ENCODE results near the gene UBXN6.

UBXN6 gene, protein sequence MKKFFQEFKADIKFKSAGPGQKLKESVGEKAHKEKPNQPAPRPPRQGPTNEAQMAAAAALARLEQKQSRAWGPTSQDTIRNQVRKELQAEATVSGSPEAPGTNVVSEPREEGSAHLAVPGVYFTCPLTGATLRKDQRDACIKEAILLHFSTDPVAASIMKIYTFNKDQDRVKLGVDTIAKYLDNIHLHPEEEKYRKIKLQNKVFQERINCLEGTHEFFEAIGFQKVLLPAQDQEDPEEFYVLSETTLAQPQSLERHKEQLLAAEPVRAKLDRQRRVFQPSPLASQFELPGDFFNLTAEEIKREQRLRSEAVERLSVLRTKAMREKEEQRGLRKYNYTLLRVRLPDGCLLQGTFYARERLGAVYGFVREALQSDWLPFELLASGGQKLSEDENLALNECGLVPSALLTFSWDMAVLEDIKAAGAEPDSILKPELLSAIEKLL

DNA sequence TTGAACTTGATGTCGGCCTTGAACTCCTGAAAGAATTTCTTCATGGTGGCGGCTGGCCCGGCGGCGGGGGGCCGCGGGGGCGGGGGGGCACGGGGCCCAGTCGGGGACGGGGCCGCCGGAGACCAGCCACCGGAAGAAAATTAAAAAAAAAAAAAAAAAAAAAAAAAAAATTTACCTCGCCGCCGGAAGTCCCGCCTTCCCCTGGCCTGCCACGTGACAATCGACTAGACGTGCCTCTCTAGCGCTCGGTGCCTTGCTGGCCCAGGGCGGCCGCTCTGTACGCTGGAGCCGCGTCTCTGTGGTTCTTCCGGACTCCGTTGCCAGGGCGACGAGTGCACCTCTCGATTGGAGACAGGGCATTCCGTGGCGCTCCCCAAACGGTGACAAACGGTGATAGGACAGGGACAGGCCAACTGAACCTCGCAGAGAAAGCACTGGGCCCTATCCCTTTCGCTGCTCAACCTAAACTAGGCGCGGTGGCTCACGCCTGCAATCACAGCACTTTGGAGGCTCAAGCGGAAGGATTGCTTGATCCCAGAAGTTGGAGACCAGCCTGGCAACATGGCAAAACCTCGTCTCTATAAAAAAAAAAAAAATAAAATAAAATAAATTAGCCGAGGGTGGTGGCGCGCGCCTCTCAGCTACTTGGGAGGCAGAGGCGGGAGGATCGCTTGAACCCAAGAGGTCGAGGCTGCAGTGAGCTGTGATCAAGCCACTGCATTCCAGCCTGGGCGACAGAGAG is at the start of gene UBXN6:
TSS of gene UBXN6 (minus strand) at position 141 of the 742 bp plus-strand sequence. CDS start at position 44, 97 bp downstream.
- H3K4me3 ChIP-seq (ENCODE audit: low read depth, low read length): peak within 1 kb of the TSS; percentile 99
- peaks cover 18% of the 10 kb centered on the region for H3K4me1 ChIP-seq (ENCODE audit: control insufficient read depth, insufficient read depth, low read length, unreplicated experiment)
- no peaks in the 10 kb centered on the region for H3K27me3 ChIP-seq (ENCODE audit: insufficient read depth, low read length)
- peaks cover 25% of the 10 kb centered on the region for H3K79me2 ChIP-seq (ENCODE audit: control insufficient read depth, insufficient read depth, low read length, unreplicated experiment)
- H2AFZ ChIP-seq (ENCODE audit: low read length, unreplicated experiment): peak within 1 kb of the TSS; percentile 75
- H3K27ac ChIP-seq (ENCODE audit: low read depth, low read length): peak within 1 kb of the TSS; percentile 86
- no peaks in the 10 kb centered on the region for H3K36me3 ChIP-seq (ENCODE audit: insufficient read depth, low read length)

DNA sequence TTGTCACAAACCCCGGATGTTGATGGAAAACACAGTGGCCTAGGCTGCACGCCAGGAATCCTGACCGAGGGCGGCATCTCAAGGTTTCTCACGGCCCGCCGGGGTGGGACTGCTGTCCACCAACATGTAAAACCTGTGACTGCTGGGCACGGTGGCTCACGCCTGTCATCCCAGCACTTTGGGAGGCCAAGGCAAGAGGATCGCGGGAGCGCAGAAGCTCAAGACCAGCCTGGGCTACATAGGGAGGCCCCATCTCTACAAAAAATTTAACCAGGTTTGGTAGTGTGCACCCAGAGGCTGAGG is 49.5 kb upstream of the UBXN6 start:
- Histone ChIP-seq H3K27ac (ENCODE audit: low read depth, low read length) (no peak overlapping the region), H3K27me3 (ENCODE audit: insufficient read depth, low read length) (no peaks in the 10 kb centered on the region), H3K79me2 (ENCODE audit: control insufficient read depth, insufficient read depth, low read length, unreplicated experiment) (no peaks in the 10 kb centered on the region), H3K36me3 (ENCODE audit: insufficient read depth, low read length) (no peaks in the 10 kb centered on the region), H3K4me1 (ENCODE audit: control insufficient read depth, insufficient read depth, low read length, unreplicated experiment) (peaks cover 8% of the 10 kb centered on the region), H2AFZ (ENCODE audit: low read length, unreplicated experiment) (no peak overlapping the region), H3K4me3 (ENCODE audit: low read depth, low read length) (no peak overlapping the region)

DNA sequence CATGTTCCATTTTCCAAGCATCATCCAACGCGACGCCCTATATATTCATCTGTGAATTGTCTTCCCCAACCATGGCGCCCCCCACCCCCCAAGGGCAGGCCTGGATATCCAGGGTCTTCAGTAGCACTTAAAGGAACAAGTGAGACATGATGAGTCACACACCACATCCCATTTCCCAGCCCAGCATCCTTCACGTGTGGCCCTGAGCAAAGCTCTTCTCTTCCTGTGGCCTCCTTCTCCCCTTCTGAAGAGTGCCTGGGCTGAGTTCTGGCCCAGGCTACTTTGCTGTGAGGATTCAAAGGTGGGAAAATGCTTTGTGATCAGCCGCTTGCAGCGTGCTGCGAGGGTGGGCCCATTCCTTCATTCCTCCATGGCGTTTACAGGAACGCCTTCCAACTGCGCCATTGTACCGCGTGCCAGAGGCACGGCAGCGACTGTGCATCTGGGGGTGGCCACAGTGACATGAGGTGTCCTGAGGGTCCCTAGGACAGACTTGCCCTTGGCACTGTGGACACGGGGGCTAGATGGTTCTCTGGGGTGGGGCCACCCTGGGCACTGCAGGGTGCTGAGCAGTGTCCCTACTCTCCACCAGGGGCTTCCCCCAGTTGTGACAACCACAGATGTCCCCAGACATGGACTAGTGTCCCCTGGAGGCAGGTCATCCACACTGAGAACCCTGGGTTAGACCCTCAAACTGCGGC is 49.0 kb upstream of the UBXN6 start:
- Histone ChIP-seq H2AFZ (ENCODE audit: low read length, unreplicated experiment) (no peak overlapping the region), H3K4me1 (ENCODE audit: control insufficient read depth, insufficient read depth, low read length, unreplicated experiment) (peaks cover 8% of the 10 kb centered on the region), H3K27ac (ENCODE audit: low read depth, low read length) (peak overlapping the region; percentile 26; the same call in 1 of the 2 replicates), H3K4me3 (ENCODE audit: low read depth, low read length) (no peak overlapping the region), H3K27me3 (ENCODE audit: insufficient read depth, low read length) (no peaks in the 10 kb centered on the region), H3K36me3 (ENCODE audit: insufficient read depth, low read length) (no peaks in the 10 kb centered on the region), H3K79me2 (ENCODE audit: control insufficient read depth, insufficient read depth, low read length, unreplicated experiment) (no peaks in the 10 kb centered on the region)

DNA sequence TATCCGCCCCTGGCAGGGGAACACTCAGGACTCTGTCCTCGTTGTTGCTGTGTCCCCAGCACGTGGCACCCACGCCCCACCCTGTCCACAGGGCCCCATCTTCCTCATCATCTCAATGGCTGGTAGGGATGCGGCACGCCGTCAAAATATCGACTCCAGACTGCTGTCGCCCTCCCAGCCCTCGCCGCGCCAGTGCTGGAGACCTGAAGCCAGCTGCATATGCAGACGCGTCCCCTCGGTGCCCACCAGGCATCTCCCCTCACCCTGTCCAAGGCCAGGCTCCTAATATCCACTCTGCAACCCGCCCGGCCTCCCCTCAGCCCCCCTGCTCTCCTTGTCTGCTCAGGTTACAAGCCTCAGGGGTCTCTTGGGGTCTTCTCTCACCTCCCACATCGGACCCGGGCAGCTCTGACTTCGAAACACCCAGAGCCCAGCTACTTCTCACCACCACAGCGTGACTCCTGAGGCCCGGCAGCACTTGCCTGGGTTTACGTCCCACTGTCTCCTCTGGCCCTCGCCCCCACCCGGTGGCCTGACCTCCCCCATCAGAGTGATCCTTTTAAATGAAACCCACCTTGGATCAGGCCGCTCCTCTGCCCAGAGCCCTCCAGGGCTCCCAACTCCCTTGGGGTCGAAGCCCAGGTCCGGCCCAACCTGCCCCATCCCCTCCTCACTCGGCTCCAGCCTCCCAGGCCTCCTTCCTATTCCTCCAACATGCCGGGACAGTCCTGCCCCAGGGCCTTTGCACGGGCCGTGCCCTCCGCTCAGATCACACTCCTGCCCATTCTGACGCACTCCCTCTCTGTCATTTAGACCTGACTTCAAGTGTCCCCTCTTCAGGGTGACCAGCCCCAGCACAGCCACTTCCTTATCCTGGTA is 48.2 kb upstream of the UBXN6 start:
- H3K4me1 ChIP-seq (ENCODE audit: control insufficient read depth, insufficient read depth, low read length, unreplicated experiment): peaks cover 8% of the 10 kb centered on the region

DNA sequence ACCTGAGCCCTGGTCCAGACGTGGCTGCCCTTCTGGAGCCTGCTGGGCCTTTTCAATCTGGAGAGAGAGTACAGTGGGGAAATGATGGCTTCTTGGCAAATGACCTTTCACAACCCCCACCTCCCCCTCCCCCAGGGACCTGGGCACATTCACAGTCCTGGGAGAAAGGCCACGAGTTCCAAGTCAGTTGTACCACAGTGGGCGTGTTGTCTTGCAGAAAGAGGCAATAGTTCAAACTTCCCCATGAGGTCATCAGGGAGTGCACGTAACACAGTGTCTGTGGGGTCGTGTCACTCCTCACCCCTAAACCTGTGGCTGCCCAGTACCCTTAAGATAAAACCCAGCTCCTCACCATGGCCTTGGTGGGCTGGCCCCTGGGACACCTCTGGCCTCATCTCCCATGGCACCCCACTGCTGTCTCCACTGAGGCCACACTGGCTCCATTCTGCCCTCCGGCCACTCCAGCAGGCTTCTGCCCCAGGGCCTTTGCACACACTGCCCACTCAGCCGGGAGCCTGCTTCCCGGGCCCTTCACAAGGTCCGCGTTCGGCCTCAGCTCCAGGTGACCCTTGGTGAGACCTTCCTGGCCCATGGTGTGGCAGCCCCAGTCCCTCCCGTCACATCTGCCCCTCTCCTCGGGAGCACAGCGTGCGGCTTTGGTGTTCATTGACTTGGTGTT is 47.4 kb upstream of the UBXN6 start:
- H3K27ac ChIP-seq (ENCODE audit: low read depth, low read length): no peak overlapping the region

More for the DNA sequence above, 48.2 kb upstream of the UBXN6 start:
- Histone ChIP-seq H3K27me3 (ENCODE audit: insufficient read depth, low read length) (no peaks in the 10 kb centered on the region), H2AFZ (ENCODE audit: low read length, unreplicated experiment) (no peak overlapping the region), H3K27ac (ENCODE audit: low read depth, low read length) (no peak overlapping the region), H3K4me3 (ENCODE audit: low read depth, low read length) (no peak overlapping the region), H3K36me3 (ENCODE audit: insufficient read depth, low read length) (no peaks in the 10 kb centered on the region), H3K79me2 (ENCODE audit: control insufficient read depth, insufficient read depth, low read length, unreplicated experiment) (no peaks in the 10 kb centered on the region)

DNA sequence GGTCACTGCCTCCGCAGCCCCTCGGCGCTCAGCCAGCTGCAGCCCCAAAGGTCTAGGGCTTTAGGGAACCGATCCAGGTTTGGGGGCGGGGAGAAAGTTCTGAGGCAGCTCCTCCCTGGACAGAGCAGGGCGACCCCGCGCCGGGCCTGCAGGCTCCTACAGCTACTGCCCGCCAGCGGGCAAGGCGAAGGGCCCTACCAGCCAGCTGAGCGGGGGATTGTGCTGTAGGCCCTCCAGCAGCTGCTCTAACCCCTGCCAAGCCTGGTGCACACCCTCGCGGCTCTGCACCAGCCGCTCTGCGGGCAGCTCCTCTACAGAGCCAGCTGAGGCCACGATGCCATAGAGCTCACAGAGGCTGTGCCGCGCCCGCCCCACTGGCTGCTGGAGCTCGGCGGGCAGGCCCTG is 46.7 kb upstream of the UBXN6 start:
- Histone ChIP-seq H3K36me3 (ENCODE audit: insufficient read depth, low read length) (no peaks in the 10 kb centered on the region), H3K79me2 (ENCODE audit: control insufficient read depth, insufficient read depth, low read length, unreplicated experiment) (no peaks in the 10 kb centered on the region), H3K27me3 (ENCODE audit: insufficient read depth, low read length) (no peaks in the 10 kb centered on the region), H2AFZ (ENCODE audit: low read length, unreplicated experiment) (no peak overlapping the region), H3K4me1 (ENCODE audit: control insufficient read depth, insufficient read depth, low read length, unreplicated experiment) (peaks cover 8% of the 10 kb centered on the region), H3K4me3 (ENCODE audit: low read depth, low read length) (no peak overlapping the region), H3K27ac (ENCODE audit: low read depth, low read length) (no peak overlapping the region)

More for the DNA sequence above, 47.4 kb upstream of the UBXN6 start:
- H3K79me2 ChIP-seq (ENCODE audit: control insufficient read depth, insufficient read depth, low read length, unreplicated experiment): no peaks in the 10 kb centered on the region
- no peaks in the 10 kb centered on the region for H3K36me3 ChIP-seq (ENCODE audit: insufficient read depth, low read length)
- no peaks in the 10 kb centered on the region for H3K27me3 ChIP-seq (ENCODE audit: insufficient read depth, low read length)
- no peak overlapping the region for H2AFZ ChIP-seq (ENCODE audit: low read length, unreplicated experiment)
- peaks cover 8% of the 10 kb centered on the region for H3K4me1 ChIP-seq (ENCODE audit: control insufficient read depth, insufficient read depth, low read length, unreplicated experiment)
- no peak overlapping the region for H3K4me3 ChIP-seq (ENCODE audit: low read depth, low read length)

DNA sequence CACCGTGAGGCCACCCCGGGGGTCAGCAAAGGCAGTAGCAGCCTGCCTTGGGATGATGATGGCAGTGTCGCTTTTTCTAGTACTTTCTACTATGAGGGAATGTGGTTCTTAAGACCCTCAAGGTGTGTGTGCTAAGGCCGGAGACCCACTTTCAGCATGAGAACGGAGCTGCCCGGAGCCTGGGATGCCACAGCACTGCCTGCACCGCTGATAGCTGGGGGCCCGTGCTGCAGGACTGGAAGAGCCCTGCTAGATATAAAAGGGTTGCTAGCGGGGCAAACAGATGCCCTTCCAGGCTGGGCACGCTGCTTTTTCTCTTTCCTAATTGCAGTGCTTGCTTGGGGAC is 46.2 kb upstream of the UBXN6 start:
- no peak overlapping the region for H3K4me3 ChIP-seq (ENCODE audit: low read depth, low read length)
- peaks cover 8% of the 10 kb centered on the region for H3K4me1 ChIP-seq (ENCODE audit: control insufficient read depth, insufficient read depth, low read length, unreplicated experiment)
- H2AFZ ChIP-seq (ENCODE audit: low read length, unreplicated experiment): no peak overlapping the region
- no peaks in the 10 kb centered on the region for H3K27me3 ChIP-seq (ENCODE audit: insufficient read depth, low read length)
- no peak overlapping the region for H3K27ac ChIP-seq (ENCODE audit: low read depth, low read length)
- no peaks in the 10 kb centered on the region for H3K79me2 ChIP-seq (ENCODE audit: control insufficient read depth, insufficient read depth, low read length, unreplicated experiment)
- no peaks in the 10 kb centered on the region for H3K36me3 ChIP-seq (ENCODE audit: insufficient read depth, low read length)

DNA sequence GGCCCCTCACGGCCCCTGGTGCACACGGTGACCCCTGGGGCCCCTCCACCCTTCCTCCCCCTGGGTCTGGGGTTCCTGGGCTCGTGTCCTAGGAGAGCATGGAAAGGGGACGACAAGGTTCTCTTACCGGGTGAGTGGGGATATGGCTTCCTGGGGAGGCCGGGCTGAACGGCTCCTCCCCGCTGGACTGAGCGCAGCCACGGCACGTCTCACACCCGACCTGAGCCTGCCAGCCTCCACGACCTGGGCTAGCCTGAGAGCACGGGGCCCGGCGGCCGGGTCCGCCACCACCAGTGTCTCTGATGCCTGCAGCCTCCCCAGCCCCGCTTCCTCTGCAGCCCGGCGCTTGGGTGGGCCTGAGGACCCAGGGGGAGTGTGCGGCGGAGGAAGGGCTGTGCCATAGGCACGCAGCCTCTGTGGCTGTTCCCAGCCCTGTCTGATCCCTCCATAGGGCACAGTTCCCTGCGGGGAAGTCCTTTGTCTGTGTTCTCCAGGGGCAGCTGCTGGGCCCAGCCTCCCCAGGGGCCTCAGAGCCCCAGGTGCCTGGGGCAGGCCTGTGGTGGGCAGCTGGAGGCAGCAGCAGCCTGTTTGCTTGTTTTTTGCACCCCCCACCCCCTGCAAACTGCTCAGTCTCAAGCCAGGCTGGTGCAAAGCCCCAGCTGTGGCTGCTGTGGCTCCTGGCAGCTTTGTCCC is 45.7 kb upstream of the UBXN6 start:
- Histone ChIP-seq H3K4me1 (ENCODE audit: control insufficient read depth, insufficient read depth, low read length, unreplicated experiment) (peaks cover 8% of the 10 kb centered on the region), H3K27ac (ENCODE audit: low read depth, low read length) (no peak overlapping the region), H3K36me3 (ENCODE audit: insufficient read depth, low read length) (no peaks in the 10 kb centered on the region), H3K27me3 (ENCODE audit: insufficient read depth, low read length) (no peaks in the 10 kb centered on the region), H3K4me3 (ENCODE audit: low read depth, low read length) (no peak overlapping the region), H2AFZ (ENCODE audit: low read length, unreplicated experiment) (no peak overlapping the region), H3K79me2 (ENCODE audit: control insufficient read depth, insufficient read depth, low read length, unreplicated experiment) (no peaks in the 10 kb centered on the region)

DNA sequence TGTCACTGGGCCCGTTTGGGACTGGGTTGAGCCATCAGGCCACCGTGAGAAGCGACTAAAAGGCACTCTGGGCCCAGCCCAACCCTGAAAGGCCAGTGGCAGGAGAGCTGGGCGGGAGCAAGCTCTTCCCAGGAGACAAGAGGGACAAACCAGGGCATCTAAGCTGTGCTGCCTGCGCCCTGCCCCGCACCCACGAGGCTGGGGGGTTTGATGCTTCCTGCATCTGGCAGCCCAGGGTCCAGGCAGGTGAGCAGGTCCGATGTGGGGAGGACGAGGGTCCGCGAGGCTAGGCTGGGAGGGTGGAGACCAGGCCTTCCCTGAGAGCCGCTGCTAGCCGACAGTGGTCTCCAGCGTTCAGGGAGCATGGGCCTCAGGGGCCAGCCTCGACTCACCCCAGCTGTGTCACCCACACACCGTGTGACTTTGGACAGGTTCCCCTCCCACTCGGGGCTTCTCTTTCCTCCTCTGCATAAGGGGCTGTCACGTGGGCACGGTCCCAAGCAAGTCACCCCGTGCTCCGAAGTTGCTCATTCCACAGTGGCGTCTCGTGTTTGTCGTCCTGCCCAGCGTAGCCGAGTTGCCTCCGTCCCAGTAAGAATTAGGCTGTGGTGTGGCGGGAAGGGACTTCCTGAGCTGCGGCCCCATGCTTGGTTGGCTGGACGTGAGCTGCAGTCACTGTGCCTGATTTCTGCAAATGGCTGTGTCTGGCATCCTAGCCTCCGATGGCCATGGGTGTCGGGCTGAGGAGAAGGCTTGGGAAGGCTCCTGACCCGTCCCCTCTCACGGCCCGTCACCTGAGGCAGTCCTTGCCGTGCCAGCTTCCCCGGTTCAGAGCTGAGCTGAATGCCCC is 44.9 kb upstream of the UBXN6 start:
- Histone ChIP-seq H3K4me3 (ENCODE audit: low read depth, low read length) (no peak overlapping the region), H3K36me3 (ENCODE audit: insufficient read depth, low read length) (no peaks in the 10 kb centered on the region), H3K4me1 (ENCODE audit: control insufficient read depth, insufficient read depth, low read length, unreplicated experiment) (peaks cover 8% of the 10 kb centered on the region), H3K27me3 (ENCODE audit: insufficient read depth, low read length) (no peaks in the 10 kb centered on the region), H3K79me2 (ENCODE audit: control insufficient read depth, insufficient read depth, low read length, unreplicated experiment) (no peaks in the 10 kb centered on the region), H3K27ac (ENCODE audit: low read depth, low read length) (no peak overlapping the region), H2AFZ (ENCODE audit: low read length, unreplicated experiment) (no peak overlapping the region)

Data from ACC112 (cell line).